ENCODE data around the gene IGSF9B.

- TF ChIP-seq CTCF (IDR thresholded peaks at IDR 0.05) (no peak), POLR2A (IDR thresholded peaks at IDR 0.05) (no peak)
Measured at GRCh38 chr11:133978794-133979193, 22.0 kb upstream of the IGSF9B start.

All from lower leg skin (tissue), 3 donors.